NCI-H146 (cell line): ENCODE data around the gene C15orf39.
"Not testable (repeated sequence)": the region's sequence is repeated elsewhere in the genome, so short reads cannot be mapped to it uniquely, and the experiment has no call there.

Source experiments
- DNase-seq: peaks from one replicate; lab custom pipeline; 2025; lab: John Stamatoyannopoulos, UW

C15orf39 gene

DNA sequence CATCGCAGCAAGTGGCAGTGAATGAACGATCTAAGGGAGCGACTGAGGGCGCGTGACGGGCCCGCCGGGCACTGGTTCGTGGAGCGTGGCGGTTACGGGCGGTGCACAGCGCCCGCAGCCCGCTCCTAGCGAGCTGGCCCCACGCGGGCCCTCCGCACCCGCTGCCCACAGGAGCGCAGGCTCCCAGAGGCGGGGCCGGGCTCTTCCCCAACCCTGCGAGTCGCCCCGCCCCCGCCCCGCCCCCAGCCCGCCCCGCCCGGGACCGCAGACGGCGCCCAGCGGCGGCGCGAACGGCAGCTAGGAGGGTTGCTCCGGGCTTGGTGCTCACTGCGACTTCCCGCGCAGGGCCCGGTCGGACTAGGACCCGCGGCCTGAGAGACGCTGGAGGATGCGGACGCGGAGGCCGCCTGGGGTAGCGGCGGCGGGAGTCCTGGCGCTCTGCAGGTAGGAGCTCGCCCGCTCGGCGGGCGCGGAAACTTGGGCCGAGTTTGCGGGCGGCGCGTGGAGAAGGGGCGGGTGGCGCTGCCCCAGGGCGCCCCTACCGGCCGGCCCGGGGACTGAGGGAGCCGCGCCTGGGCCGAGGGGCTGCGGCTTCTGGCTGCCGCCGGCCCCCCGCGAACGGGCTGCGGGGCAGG is at the start of gene C15orf39:
C15orf39 (plus strand) TSS at position 267 of the 635 bp plus-strand sequence. CDS start 4,167 bp downstream, outside the sequence.
- DNase-seq = peak; percentile 59

DNA sequence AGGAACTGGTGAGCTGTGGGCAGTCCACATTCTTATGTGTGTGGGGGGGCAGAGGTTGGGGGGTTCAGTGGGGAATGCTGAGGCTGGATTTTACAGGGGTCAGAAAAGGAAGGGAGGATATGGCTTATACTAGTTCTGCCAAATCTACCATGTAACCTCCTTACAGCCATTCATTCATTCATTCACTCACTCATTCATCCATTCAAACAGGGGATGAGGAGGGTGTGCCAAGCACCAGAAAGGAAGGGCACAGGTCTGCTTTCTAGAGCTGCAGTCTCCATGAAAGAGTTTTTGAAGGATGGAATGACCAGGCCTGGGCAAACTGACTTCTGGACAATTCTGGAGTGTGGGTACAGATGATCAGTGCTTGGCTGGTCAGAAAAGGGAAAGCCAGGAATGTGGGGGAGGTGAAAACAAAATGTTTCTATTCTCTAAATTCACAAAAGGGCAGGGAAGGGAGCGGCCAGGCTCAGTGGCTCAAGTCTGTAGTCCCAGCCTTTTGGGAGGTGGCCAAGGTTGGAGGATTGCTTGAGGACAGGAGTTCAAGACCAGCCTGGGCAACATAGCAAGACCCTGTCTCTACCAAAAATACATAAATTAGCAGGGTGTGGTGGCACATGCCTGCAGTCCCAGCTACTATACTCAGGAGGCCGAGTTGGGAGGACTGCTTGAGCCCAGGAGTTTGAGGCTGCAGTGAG is 49.2 kb upstream of the C15orf39 start:
- DNase-seq = no peak

DNA sequence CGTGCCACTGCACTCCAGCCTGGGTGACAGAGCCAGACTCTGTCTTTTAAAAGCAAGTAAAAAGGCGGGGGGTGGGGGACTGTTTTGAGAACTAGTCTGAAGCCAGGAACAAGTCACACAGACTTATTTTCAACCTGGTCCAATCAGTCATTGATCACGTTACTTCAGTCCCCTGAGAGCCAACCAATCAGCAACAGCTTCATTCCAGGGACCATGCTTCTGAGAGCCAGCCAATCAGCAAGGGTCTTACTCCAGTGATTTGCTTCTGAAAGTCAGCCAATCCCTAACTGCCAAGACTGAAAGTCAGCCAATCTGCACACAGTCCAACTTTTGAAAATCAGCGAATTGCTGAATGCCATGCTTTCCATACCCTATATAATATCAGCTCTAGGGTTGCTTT is 48.6 kb upstream of the C15orf39 start:
- no peak for DNase-seq

DNA sequence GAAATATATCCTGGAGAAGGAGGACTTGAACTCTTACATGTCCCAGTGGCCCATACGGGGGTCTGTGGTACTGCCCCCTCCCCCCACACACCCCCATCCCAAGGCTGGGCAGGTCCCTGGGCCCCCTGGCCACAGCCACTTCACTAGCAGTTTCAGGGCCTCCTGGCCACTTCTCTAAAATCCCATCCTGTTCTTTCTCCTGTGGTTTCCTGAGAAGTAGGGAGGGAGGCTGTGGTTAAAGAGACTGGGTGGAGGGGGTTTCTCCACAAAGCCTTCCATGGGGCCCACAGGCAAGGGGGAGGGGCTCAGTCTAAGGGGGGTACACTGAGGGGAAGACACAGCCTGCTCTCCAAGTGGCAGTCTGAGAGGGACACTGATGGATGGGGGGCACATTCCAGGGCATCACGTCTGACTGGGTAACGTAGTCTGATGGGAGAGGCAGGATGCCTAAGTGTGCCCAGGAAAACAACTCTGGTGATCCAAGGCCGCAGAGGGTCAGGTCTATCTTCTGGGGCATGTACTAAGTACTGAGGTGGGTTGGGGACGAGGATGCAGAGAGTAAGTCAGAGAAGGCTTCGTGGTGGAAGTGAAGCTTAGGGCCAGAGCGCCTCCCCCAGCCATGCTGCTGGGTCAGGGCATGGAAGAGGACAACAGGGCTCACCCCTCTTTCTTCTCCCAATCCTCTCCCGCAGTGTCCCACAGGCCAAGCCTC is 48.0 kb upstream of the C15orf39 start:
- no peak for DNase-seq

DNA sequence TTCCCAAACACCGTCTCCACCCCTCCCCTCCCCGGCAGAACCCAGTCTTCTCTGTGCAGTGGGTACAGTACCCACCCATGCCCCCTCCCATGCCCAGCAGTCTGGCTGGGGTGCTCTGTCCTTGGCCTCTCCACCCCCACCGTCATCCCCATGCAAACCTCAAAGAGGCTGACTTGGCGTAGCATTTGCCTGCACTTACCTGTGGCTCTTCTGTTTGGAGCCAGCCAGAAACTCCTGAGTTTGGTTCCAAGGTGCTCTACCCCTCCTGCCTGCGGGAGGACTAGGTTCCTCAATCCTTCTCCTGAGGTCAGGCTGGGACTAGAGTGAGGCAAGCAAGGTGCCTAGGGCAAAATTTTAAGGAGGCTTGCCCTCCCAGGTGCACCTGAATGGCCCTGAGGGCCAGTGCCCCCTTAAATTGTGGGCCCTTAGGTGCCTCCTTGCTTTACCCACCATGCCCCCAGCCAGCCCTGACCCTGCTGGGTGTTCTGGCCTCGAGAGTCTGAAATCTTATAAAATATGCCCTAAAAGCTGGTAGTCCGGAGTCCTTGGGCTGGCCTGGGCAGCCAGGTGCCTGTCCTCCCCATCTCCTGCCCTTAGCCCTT is 47.1 kb upstream of the C15orf39 start:
- DNase-seq = no peak

DNA sequence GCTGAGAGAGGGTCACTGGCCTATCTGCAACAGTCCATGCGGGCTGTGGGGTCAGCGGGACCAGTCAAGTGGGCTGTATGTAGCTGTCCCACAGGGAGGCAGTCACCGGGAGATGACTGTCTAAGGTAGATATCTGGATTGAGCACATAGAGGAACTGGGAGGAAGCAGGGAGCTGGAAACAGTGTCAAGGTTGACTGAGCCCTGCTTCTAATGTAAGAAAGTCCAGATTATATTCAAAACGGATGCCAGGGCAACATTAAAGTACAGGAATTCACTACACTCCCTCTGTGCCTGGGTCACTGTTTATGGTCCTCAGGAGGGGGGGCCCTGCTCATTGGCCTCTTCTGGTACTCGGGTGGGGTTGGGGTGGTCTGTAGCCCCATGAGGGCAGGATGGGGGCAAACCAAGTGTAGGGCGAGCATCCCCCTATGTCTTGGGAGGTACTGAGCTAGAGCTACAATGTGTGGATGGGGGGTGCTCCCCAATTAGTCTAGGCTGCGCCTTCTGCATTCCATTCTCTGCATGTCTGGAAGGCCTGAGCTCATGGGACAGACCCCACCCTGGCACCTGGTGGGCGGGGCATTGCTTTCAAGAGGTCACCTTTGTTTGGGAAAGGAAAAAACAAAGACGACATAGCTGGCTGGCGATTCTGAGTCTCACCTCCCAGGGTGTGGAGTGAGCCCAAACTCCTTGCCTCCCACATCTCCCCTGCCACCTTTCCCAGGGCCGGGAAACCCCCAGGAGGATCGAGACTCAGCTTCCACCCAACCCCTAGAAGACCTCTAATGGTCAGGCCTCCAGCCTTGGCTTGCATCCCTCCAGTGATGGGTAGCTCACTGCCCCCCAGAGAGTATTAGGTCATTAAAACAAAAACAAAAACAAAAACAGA is 45.1 kb upstream of the C15orf39 start:
- no peak for DNase-seq

DNA sequence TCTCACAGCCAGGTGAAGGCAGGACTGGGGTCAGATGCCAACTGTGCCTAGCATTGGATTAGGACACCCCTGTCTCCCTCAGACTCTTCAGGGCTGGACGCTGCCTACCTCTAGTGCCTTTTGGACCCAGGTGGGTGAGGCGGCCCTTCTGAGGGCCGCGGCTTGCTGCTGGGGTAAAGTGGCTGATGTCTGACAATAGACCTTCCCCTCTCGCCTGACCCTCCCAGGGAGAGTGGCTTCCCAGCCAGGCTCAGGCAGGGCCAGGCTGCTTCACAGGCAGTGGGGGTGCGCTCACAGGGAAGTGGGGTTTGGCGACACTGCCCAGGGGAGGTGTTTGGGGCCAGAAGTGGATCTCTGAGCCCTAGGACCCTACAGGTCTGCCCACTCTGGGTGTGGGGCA is 43.3 kb upstream of the C15orf39 start:
- no peak for DNase-seq

DNA sequence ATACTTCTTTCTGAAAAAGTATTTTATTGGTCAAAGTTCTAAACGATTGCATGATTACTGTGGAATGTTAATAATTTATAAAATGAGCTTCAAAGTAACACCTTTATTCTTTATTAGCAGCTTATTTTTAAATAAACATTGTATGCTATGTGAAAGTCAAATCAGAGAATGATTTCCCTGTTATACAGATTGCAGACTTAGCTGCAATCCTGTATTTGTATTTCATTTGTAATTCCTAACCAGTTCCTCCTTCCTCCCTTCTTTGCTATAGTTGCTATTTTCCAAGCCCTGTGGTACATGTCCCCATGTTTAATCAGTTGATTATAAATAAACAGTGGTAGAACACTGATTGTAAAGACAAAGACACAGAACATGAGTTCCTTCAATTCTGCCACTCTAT is 42.4 kb upstream of the C15orf39 start:
- no peak for DNase-seq

DNA sequence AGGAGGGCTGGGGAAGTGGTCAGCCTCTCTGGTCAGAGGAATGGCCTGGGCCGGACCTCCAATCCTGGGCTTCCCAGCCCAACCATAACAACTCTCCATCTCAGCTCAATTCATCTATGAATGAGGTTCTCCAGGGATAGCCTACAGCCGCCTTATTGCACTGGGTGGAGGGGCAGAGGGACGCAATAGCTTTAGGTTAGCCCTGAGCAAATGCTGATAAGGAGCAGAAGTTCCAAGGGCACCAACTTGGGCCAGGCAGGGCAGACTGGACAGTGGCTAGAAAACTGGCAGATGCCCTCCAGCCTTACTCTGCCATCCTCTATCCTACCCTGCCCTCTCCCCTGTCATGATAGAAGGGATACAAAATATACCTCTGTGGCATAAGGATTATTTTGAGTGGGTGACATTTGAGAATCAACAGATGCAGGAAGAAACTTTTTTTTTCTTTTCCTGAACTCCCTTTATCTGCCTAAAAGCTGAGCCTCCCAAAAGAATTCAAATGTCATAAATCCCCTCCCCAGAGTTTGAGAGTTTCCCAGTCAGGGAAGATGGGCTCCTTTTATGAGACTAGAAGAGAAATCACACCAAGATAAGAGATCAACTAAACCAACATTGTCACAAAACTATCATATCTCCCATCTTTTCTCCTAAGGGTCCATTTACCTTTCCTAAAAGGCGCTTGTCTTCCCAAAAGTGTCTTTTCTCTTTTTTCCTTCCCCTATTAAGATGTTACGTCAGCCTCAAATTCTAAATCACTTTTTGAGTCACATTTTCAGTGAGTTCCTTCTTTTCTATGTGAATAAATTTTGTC is 40.4 kb upstream of the C15orf39 start:
- no peak for DNase-seq

DNA sequence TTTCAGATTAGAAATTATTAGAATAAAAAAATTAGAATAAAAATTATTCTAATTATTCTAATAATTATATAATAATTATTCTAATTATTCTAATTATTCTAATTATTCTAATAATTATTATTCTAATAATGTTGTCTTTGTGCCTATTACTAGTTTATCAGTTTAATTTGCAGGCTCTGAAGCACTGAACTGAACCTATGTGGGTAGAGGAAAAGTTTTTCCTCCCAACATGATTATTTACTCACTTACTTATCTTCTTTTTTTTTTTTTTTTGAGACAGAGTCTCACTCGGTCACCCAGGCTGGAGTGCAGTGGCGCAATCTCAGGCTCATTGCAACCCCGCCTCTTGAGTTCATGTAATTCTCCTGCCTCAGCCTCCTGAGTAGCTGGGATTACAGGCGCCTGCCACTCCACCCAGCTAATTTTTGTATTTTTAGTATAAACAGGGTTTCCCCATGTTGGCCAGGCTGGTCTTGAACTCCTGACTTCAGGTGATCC is 39.7 kb upstream of the C15orf39 start:
- no peak for DNase-seq

DNA sequence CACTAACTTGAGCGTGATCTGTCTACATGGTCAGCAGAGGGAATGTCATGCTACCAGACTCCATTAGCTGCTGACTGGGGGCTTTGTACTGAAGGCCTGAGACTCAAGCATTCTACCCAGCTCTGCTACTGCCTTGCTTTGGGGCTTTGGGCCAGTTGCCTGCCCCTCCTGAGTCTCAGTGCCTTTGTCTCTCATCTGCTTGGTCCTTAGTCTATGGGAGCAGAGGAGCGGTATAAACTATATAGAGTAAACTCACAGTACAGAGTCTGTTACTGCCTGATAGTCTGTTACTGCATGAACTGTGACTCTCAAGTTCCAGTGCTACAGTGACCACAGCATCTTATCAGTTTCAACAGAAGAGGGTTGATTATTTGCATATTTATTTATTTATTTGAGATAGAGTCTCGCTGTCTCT is 38.5 kb upstream of the C15orf39 start:
- DNase-seq = no peak

DNA sequence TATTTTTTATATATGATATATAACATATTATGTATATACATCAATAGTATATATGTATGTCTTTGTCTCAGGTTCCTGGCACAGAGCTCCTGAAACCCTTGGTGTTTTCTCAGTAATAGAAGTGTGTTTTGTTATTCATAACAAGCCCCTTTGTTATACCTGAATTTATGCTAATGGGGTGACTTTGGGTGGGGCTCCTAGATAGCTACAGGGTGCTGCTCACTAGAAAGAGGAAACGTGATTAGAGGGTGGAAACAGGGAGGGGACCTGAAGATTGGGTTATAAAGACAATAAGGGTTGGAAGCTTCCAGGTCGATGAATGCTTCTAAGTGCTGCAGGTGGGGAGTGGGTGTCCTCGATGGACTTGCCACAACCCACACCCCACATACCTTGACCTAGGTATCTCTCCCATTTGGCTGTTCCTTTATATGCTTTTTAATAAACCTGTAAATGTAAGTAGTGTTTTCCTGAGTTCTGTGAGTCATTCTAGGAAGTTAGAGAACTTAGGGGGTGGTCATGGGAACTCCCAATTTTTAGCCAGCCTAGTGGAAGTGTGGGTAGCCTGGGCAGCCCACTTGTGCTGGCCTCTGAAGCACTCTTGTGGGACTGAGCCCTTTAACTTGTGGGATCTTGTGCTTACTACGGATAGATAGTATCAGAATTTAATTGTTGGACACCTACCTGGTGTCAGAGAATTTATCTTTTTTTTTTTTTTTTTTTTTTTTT is 36.9 kb upstream of the C15orf39 start:
- no peak for DNase-seq

DNA sequence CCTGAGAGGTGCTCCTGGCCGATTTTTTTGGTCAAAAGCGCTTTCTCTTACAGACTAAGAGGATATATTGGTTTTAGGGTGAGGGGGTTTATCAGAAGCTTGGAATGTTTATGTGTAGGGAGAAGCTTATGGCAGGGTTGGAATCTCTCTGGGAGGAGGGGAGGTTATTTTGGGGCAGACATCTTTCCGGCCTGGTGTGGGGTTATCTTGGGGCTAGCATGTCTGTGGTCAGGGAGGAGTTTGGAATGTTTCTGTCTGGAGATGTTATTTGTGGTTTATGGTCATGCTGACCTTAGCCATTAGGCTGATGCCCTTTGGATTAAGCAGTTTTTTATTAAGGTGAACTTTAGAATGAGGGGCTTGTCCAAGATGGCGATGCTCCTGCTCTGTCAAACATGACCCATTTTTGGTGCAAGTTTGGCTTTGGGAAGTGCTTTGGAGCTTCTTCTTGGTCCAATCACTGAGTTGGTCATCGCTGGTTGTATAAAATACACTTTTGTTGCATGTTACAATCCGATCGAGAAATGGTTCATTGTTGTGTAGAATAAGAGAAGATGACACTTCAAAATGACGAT is 35.1 kb upstream of the C15orf39 start:
- DNase-seq = not testable (repeated sequence)

DNA sequence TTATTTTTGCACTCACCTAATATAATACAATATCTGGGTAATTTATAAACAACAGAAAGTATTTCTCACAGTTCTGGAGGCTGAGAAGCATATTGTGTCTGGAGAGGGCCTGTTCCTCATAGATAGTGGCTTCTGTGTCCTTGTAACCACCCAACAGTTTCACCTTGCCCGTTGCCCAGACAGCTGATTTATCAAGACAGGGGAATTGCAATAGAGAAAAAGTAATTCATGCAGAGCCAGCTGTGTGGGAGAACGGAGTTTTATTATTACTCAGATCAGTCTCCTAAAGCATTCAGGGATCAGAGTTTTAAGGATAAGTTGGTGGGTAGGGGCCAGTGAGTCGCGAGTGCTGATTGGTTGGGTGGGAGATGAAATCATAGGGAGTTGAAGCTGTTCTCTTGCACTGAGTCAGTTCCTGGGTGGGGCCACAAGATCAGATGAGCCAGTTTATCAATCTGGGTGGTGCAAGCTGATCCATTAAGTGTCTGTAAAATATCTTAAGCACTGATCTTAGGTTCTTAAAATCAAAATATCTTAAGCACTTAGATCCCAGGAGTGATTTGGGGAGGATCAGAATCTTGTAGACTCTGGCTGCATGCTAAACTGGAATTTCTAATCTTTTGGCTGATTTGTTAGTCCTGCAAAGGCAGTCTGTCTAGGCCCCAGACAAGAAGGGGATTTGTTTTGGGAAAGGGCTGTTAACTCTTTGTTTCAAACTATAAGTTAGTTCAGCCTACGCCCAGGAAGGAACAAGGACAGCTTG is 33.9 kb upstream of the C15orf39 start:
- no peak for DNase-seq

DNA sequence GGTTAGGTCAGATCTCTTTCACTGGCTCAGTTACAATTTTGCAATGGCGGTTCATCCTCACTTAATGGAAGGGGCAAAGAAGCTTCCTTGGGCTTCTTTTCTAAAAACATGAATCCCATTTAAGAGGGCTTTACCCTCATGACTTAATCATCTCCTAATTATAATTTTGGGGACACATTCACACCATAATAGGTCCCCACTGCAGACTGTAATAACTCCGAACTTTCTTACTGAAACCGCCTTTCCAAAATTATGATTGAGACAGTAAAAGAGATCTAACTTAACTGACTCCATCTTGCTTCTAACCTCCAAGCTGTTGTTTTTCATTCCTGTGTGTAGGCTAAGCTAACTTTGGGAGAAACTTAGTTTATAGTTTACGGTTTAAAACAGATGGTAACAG is 33.3 kb upstream of the C15orf39 start:
- DNase-seq = no peak

DNA sequence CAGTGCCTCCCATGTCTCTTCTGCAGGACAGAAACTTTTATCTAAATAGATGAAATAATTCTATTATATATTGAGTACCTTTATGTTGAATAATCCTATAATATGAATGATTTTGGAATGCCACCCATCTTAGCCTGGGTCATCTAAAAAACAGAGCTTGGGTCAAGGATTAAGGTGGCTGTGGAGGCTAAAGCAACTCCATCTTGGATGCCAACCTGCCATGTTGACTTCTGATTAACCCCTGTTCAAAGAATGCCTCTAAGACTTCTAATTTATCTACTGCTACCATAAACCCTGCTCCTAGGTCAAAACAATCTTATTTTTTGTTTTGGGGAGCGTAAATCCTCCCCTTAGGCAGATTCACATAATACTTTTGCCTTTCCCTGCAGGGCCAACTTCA is 31.5 kb upstream of the C15orf39 start:
- no peak for DNase-seq

DNA sequence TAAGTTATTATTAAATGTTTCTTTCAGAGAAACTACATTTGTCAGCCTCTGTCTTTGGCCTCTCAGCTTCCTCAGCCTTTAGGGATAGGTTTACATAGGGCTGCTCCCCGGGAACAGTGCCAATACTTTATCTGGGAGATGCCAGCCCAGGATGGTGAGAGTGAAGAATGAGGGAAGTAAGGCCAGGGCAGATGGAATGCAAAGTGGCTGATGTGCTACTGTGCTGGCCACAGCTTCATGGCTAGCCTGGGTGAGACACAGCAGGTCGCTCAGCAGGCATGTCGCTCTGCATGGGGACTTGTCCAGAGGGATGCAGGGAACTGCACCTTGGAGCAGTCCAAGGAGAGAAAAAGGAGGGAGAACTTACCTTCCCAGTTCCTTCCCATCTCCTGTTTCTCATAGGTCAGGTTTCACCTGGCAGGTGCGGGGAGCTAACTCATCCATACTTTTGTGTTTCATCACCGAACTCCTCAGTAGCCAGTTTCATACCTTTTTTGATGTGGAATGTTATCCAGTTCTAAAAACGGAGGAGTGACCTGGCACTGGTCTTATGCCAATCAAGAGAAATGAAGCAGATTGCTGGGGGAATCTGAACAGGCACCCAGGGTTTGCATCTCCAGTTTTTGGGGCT is 30.9 kb upstream of the C15orf39 start:
- no peak for DNase-seq

DNA sequence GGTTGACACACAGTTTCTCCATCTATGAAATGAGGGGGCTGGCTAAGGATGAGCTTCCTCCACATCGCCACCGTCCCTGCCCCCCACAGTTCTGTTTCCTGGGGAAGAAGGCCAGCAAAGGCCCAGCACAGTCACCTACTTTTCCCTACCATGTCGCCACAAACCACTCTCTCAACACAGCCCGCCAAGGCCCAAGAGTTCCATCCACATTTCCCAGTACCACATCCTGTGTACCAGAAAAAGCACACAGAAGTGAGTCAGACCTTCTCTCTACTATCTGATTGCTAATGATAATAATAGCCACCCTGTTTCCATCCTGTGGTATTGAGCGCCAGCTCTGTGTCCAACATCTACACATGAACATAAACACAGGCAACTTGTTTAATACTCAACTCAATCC is 30.3 kb upstream of the C15orf39 start:
- DNase-seq = no peak
